GM21825 (cell line): ENCODE data around the gene PTPN22.
"Not testable (repeated sequence)": the region's sequence is repeated elsewhere in the genome, so short reads cannot be mapped to it uniquely, and the experiment has no call there.

Experiments used
- ATAC-seq: cut with Tn5 transposase; IDR thresholded peaks from one replicate; pipeline ENCODE4 v1.9.1; 2021; ENCODE audit warnings: mild to moderate bottlenecking, moderate library complexity; ENCODE audit not compliant: unreplicated experiment

The PTPN22 gene

DNA sequence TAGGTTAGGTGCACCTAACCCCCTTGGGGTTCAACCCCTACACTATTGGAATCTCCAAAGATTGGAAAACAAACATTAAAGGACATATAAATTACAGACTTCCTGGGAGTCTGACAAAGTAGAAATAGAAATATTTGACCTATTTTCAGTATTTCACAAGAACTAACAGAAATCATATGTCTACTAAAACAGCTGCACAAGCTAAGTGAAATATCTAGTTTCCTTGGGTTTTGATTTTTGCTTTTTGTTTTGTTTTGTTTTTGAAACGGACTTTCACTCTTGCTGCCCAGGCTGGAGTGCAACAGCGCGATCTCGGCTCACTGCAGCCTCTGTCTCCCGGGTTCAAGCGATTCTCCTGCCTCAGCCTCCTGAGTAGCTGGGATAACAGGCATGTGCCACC, 18.8 kb downstream of the PTPN22 start:
- not testable (repeated sequence) for ATAC-seq

DNA sequence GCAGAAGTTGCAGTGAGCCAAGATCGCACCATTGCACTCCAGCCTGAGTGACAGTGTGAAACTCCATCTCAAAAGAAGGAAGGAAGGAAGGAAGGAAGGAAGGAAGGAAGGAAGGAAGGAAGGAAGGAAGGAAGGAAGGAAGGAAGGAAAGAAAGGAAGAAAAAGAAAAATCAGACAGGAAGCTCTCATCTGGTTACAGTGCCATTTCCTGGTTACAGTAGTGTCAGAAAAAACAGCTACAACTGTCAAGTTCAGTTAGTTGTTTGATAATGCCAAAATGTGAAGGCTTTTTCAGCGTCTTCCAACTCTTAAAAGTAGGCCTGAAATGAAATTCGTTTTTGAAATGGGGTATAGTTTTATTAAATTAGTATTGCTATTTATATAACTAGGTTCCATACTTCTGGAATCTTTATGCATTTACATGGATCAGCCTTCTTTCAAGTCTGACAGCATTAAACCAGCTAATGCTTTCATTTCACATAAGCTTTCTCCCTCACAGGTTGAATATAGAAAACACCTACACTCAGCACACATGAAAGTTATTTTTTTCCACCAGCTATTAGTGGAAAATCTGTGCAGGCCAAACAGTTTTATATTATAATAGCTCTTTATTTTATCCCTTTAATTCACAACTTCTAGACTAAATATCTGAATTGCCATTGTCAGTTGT, 21.2 kb downstream of the PTPN22 start:
- no peak for ATAC-seq

DNA sequence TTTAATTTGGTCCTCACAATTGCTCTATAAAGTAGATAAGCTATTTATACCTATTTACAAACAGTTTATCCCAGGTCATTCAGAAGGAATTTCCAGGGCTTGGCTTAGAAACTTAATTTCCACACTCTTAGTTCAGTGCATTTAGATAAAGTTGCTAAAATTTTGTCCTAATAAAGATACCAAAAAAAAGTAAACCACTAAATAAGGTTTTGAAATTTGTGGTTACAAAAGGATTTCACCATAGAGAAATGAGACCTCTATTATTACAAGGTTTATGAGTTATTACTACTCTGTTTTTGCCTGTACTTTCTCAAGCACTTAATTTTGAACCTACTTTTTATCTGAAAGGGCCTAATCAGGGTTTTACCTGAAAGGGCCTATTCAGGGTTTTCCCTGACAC, 22.4 kb downstream of the PTPN22 start:
- no peak for ATAC-seq

DNA sequence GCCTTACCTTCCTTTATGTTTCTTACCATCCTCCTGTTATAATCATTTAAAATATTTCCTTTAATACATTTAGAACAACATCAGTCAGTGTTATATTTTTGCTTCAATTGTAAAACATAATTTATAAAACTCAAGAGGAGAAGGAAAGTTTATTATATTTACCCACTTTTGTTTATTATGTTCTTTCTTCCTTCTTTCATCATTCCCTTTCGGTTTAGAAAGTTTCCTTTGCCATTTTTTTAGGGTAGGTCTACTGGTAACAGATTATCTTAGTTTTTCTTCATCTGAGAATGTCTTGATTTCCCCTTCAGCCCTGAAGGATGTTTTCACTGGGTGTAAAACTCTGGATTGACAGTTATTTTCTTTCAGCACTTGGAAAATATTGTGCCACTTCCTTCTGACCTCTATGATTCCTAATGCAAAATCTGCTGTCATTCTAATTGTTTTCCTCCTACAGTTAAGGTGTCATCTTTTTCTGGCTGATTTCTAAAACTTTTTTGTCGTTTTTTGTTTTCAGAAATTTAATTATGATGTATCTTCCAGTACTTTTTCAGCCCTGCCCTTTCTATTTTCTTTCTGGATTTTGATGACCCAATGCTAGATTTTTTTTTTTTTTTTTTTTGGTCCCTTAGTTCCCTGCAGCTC, 25.0 kb downstream of the PTPN22 start:
- no peak for ATAC-seq

DNA sequence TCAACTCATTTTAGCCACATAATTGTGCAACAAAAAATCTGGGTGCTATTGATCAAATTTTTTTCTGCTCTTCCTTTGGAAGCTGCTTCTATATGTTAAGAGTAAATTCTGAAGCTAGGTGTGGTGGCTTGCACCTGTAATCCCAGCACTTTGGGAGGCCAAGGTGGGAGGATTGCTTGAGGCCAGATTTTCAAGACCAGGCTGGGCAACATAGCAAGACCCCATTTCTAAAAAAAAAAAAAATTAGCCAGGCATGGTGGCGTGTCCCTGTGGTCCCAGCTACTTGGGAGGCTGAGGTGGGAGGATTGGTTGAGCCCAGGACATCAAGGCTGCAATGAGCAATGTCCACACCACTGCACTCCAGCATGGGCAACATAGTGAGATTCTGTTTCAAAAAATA, 35.0 kb downstream of the PTPN22 start:
- no peak for ATAC-seq

DNA sequence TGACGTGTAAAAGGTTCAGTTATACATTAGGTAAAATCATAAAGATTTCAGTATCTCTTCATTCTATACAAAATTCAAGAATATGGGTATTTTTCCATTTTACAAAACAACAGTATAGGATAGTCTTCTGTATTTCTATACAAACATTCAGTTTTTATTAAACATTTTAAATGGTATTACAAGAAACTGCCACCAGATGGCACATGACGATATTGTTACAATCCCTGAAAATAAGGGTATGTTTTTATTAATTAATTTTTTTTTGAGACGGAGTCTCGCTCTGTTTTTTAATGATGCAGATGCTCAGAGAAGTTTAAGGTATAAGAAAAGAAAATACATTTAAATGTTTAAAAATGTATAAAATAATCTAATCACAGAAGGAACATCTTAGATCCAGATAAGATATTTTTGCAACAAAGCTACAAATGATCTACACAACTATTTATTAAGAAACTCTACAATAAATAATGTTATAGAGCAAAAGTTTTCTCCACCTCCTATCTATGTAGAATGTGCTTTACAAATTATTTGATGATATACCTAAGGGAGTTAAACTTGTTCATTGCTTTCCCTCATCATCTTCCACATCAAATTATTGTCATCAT, 35.7 kb downstream of the PTPN22 start:
- ATAC-seq, result no peak

DNA sequence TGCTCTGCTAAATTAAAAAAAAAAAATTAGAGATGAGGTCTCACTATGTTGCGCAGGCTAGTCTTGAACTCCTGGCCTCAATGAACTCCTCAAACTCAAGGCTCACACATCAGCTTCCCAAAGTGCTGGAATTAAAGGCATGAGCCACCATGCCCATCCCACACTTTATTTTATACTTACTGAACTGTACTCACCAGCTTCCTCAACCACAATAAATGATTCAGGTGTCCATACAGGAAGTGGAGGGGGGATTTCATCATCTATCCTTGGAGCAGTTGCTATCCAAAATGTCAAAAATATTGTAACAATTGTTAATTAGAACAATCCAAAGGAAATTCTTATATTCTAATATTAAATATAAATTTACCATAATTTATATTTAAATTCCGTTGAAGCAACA, 36.8 kb downstream of the PTPN22 start:
- ATAC-seq, result no peak

DNA sequence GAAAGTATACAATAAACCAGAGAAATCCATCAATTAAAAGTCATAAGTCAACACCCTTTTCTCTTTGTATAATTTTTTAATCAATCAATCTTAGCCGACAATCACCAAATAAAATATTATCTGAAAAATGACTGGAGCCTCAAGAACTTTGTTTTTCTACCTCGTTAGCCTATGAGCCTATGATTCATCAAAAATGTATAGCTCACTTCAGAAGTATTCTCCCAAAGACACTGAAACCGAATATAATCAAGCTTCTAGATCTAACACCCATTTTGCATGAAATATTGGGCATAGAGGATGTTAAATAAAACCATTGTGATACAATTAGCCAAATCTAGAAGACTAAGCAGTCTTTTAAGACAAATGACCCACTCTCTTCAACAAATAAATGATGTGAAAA, 41.5 kb downstream of the PTPN22 start:
- no peak for ATAC-seq

DNA sequence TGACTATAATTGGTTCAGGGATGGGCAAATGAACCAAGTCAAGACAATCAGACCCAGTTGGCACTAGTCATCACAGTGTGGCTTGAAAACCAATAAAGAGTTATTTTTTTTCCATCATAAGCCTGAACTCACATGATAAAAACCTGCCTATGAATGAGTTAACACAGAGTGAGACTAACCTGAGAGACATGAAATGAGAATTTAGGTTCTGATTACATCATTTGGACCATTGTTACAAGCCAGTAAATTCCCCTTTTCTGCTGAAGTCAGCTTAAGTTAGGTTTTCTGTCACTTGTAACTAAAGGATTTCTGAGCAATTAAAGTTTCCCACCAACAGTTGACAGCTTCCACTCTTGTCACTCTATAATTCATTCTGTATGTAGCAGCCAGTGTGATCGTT, 49.6 kb downstream of the PTPN22 start:
- no peak for ATAC-seq

DNA sequence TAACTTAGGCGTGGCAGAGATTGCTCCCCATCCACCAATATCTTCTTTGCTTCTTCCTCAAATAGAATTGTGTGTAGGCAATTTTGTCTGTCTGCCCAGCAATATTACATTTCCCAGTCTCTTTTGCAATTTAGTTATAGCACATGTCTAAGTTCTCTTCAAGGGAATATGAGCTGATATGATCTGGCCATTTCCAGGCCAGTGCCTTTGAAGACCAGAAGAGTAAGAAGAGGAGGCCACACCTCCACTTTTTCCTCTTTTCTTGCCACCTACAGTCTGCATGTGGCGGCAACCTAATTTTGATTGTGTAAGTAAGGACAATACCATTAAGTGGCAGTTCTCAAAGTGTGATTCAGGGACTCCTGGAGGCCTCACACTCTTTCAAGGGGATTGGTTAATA, 52.9 kb downstream of the PTPN22 start:
- no peak for ATAC-seq

DNA sequence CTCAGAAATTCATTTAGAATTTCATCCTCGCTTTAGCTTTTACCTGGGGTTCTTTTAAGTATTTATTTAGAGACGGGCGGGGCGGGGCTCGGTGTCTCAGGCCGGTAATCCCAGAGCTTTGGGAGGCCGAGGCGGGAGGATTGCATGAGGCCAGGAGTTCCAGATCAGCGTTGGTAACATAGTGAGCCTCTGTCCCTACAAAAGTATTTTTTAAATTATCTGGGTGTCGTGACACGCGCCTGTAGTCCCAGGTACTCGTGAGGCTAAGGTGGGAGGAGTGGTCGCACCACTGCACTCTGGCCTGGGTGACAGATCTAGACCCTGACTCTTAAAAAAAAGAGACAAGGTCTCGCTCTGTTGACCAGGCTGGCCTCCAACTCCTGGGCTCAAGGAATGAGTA, 58.3 kb downstream of the PTPN22 start:
- no peak for ATAC-seq

DNA sequence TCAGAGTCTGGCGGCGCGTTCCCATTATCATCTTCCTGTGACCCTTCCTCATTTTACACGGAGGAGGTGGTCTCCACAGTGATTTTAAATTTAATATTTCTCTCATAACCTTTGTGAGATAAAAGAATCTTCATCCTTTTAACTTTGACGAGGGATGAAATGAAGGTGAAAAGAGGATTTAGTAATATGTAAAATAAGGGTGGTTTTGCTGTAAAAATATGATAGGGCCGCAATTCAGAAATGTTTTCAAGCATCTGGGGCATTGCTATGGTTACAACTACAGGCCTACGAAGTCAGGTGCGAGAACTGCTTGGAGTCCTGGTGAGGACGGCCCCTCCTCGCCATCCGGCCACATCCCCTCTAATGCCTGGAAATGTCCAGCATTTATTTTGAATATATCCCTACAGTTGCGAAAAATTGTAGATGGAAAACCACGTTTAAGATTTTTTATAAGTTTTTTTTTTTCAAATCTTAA, 58.8 kb downstream of the PTPN22 start:
- no peak for ATAC-seq

DNA sequence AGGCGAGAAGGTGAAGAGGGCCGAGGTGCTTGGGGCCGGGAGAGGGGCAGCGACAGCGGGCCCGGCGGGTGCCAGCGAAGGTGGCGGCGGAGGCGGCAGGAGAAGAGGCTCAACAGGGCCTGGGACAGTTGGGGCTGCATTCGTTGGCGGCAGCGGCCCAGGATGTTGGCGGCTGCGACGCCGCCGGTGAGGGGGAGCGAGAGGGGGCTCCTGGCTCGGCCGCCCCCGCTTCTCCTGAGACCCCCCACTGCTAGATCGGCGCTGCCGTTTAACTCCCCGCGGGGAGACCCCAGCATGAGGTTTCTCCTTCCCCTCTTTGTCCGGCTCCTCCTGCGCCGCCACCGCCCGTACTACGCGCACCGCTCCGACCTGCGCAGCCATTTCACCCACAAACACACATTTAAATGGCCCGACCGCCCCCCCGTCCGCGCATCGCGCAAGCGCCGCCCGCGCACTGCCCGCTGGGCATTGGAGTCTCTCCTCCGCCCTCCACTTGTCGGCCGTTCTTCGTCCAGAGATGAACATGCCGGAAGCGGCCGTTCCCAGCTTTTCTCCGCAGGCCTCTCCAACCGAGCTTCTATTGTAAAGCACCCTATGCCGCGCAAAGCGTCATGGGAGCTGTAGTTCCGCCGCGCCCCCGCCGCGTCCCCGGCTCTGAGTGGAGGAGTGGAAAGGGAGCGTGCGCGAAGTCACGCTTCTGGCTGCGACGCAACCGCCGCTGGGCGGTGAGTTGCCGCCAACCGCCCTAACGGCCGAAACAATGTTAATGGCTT, 59.4 kb downstream of the PTPN22 start, which contains the start of gene RSBN1:
Gene RSBN1 (minus strand): TSS at position 589 of the 773 bp plus-strand sequence. CDS start 64 bp downstream, at position 525.
- ATAC-seq, result peak; percentile 95

DNA sequence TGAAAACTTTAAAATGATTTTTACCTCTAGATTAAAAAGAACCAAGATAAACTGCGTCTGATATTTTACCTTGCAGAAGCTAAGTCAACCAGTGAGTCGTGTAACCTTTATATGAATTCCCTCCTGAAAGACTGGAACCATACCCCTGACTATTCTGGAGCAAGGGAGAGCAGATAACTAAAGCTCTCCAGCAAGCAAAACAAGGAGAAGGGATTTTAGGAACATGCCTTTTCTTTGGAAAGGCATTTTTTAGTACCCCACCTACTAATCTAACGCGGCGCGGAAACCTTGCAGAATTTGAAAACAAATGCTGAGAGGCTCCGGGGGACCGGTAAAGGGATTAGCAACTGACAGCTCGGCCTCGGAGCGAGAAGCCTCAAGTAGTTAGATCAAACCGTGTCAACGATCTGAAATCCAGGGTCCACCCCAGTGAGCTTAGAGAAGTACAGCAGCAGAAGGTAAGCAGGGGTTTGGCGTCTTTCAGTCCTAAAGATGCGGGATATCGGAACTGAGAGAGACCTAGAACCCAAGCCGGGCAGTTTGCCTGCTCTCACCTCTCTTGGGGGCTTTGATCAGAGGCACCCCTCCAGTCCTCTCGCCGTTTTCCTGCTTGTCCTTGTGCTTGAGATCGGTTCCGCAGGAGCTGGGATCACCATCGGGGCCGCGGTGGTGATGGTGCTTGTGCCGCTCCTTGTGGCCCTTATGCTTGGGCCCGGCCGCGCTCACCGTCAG, 60.2 kb downstream of the PTPN22 start:
- ATAC-seq, result peak; percentile 5

DNA sequence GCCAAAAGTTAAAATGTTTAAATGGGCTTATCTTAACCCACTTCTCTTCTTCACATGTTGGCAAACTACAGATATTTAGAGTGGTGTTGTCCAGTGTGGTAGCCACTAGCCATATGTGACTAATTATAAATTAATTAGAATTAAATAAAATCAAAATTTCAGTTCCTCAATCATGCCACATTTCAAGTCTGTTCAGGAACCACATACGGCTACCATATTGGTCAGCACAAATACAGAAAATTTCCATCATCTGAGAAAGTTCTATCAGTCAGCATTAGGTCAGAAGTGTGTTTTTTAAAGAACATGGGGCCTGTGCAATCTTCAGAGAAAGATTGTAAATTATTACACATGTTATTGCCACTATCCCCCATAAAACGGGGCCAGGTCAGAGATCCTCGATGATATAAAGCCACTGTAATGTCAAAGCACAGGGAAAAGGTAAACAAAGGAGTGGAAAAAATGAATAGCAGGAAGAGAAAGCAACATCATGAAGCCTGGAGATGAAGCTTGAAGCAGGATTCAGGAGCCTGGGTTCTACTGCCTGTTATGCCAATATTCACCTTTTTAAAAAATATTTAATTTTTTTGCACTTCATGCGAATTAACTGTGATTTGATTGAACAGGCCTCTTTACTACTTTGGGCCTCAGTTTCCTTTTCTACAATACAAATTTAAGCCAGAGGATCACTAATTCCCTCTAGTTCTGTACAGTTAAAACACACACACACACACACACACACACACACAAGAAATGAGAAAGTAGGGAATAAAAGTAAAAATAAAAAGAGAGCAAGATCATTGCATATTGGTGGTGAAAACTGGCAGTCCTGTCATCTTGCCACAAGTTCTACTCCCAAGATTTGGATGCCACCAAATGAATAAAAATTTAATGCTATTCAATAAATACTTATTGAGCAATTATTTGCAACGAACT, 61.6 kb downstream of the PTPN22 start:
- ATAC-seq, result no peak

DNA sequence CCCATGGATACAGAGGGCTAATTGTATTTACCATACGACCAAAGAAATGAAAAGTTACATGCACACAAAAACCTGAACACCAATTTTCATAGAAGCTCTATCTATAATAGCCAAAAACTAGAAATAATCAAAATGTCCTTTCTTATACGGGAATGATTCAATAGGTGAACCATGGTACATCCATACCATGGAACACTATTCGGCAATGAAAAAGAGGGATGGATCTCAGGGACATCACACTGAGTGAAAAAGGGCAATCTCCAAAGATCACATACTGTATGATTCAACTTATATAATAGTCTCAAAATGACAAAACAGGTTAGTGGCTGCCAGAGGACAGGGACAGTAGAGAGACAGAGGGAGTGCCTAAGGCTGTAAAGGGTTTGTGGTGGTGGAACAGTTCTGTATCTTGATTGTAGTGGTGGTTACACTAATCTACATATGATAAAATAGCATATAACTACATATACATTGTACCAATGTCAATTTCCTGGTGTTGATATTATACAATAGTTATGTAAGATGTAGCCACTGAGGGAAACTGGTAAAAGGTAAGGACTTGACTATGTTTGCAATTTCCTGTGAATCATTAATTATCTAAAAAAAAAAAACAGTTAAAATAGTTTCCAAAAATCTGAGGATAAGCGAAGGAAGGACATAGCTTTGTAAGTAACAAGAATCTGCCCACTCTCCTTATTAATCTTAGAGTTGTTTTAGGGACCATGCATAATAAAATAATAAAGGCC, 62.9 kb downstream of the PTPN22 start:
- no peak for ATAC-seq

DNA sequence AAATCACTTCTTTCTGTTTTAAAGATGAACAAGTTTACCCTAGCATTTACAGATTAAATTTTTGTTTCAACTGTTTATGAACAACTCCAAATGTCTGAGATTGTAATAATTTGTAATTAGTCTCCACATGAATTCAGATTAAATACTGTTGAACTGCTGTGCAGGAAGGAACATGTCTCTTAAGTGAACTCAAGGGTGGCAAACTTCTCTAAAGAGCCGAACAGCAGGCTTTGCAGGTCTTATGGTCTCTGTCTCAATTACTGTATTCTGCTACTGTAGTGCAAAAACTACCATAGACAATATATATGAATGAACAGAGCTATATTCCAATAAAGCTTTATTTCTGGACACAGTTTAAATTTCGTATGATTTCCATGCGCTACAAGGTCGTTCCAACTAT, 65.9 kb downstream of the PTPN22 start:
- no peak for ATAC-seq

DNA sequence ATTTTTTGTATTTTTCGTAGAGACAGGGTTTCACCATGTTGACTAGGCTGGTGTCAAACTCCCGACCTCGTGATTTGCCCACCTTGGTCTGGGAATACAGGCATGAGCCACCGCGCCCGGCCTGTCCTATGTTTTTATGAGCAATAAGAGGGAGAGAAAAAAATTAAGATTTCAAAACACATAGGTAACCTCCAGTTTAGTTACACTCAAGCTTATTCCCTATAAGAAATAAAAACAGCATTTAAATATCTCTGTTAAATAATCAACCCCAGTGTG, 66.3 kb downstream of the PTPN22 start:
- ATAC-seq, result no peak
